Astrocyte (in vitro differentiated cells and primary cell): Measurements from ENCODE around the gene C1orf52.

Experiments
- CTCF ChIP-seq: IDR thresholded peaks from 2 replicates; pipeline ENCODE4 v1.5.1; 2011; ENCODE audit warnings: low read depth, mild to moderate bottlenecking, inconsistent platforms, low read length, moderate library complexity; ENCODE audit not compliant: insufficient read depth
- EZH2 ChIP-seq: IDR thresholded peaks from 2 replicates; pipeline ENCODE4 v1.6.1; 2012; ENCODE audit warnings: mild to moderate bottlenecking, low read length, inconsistent platforms; ENCODE audit not compliant: insufficient read depth

DNA sequence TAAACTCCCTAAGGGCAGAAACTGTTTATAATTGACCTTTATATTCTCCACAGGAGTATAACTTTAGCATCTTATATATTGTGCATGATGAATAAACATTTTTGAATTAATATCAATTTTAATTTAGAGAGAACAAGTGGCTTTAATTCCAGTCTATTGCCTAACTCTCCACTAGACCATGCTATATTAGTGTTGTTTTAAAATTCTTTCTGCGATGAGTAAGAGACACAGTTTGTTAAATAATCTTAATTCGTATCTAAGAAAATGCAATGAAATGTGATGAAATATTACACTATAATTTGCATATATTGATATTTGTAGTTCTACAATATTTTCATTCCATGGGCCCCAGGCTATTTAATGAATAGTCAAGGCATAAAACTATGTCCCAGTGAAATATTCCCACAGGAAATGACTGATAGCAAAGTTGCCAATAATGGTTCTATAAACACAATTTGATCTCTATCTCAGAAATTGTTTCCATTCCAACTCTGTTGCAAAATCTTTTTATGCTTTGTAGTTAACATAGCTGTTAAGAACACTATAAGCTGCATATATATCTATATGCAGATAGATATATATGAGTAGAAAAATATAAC, 55.8 kb downstream of the C1orf52 start:
- no peak for TF ChIP-seq CTCF
- TF ChIP-seq EZH2 = no peak
